ENCODE measurements around the gene ENAH. TPM values are rescaled to one million over a fixed set of nuclear protein-coding genes. Genes with fewer than 3 reads are reported as not detected.

ENAH gene
- total RNA-seq, 1 experiment from 2014 or later: 420 TPM

DNA sequence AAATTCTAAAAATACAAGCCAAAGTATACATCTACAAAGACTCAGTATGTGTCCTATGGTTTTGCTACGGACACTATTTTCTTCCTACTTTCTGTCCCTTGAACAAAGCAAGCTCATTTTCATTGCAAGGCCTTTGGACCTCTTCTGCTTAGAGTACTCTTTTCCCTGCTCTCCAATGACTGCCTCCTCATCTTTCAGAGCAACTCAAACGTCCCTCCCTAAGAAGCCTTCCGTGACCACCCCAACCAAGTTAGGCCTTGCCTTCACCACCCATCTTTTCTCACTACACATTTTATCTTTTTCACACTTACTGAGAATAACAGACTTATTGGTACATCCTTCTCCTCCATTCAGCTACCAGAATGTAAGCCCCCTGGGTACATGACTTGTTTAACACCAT is 39.9 kb downstream of the ENAH start:
- TF ChIP-seq, protein P1, sequence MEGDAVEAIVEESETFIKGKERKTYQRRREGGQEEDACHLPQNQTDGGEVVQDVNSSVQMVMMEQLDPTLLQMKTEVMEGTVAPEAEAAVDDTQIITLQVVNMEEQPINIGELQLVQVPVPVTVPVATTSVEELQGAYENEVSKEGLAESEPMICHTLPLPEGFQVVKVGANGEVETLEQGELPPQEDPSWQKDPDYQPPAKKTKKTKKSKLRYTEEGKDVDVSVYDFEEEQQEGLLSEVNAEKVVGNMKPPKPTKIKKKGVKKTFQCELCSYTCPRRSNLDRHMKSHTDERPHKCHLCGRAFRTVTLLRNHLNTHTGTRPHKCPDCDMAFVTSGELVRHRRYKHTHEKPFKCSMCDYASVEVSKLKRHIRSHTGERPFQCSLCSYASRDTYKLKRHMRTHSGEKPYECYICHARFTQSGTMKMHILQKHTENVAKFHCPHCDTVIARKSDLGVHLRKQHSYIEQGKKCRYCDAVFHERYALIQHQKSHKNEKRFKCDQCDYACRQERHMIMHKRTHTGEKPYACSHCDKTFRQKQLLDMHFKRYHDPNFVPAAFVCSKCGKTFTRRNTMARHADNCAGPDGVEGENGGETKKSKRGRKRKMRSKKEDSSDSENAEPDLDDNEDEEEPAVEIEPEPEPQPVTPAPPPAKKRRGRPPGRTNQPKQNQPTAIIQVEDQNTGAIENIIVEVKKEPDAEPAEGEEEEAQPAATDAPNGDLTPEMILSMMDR (IDR thresholded peaks at IDR 0.05; ENCODE audit: unreplicated experiment): no peak
- Mint-ChIP-seq H3K4me3 (ENCODE audit: unreplicated experiment) (no peak overlapping the region), H3K36me3 (ENCODE audit: insufficient read depth, unreplicated experiment) (peaks cover 6% of the 10 kb centered on the region), H3K4me1 (ENCODE audit: insufficient read depth, unreplicated experiment) (peaks cover 34% of the 10 kb centered on the region), H3K9me3 (ENCODE audit: unreplicated experiment) (no peaks in the 10 kb centered on the region), H3K27me3 (ENCODE audit: insufficient read depth, unreplicated experiment) (no peaks in the 10 kb centered on the region), H3K27ac (ENCODE audit: low read depth, unreplicated experiment) (peak overlapping the region; percentile 68)
- BruUV-seq (replicated peaks): no TSS peak
- DNase-seq (ENCODE audit: unreplicated experiment): no peak
- intact Hi-C loops (cut with micrococcal nuclease): no loop called here
- ChIA-PET CTCF (interaction anchor here (1.1 kb wide), 1 partner anchor 9 kb away, joined by 3 read pairs; no protein-coding TSS in a partner anchor), POLR2A (interaction anchor here (0.6 to 3.4 kb wide), 4 partner anchors 10 to 696 kb away, joined by 3 to 25 read pairs (median 4); partner anchors contain the start of genes ENAH and LIN9)

DNA sequence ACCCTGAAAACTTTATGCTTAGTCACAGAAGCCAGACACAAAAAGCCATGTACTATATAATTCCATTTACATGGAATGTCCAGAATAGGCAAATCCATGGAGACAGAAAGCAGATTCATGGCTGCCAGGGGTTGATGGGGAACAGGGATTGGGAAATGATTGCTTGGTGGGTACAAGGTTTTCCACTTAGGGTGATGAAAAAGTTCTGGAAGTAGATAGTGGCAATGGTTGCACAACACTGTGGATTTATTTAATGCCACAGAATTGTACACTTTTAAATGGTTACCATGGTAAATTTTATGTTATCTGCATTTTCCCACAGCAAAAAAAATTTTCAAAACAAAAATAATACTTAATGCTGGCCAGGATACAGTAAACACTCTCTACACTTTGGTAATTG is 40.6 kb downstream of the ENAH start:
- Mint-ChIP-seq H3K4me3 (ENCODE audit: unreplicated experiment) (no peak overlapping the region), H3K9me3 (ENCODE audit: unreplicated experiment) (no peaks in the 10 kb centered on the region), H3K4me1 (ENCODE audit: insufficient read depth, unreplicated experiment) (peaks cover 34% of the 10 kb centered on the region), H3K27ac (ENCODE audit: low read depth, unreplicated experiment) (peak overlapping the region; percentile 68), H3K27me3 (ENCODE audit: insufficient read depth, unreplicated experiment) (no peaks in the 10 kb centered on the region), H3K36me3 (ENCODE audit: insufficient read depth, unreplicated experiment) (peaks cover 12% of the 10 kb centered on the region)
- BruUV-seq (replicated peaks): no TSS peak
- TF ChIP-seq, protein P1 (IDR thresholded peaks at IDR 0.05; ENCODE audit: unreplicated experiment): no peak
- ChIA-PET POLR2A (interaction anchor here (0.6 to 4.5 kb wide), 8 partner anchors 9 to 697 kb away, joined by 3 to 25 read pairs (median 6); partner anchors contain the start of genes ENAH and LIN9), CTCF (interaction anchor here (1.1 to 2.6 kb wide), 5 partner anchors 9 to 160 kb away, joined by 3 to 7 read pairs (median 3); no protein-coding TSS in a partner anchor)
- peak; percentile 40 for DNase-seq (ENCODE audit: unreplicated experiment)
- intact Hi-C loops (cut with micrococcal nuclease): no loop called here

DNA sequence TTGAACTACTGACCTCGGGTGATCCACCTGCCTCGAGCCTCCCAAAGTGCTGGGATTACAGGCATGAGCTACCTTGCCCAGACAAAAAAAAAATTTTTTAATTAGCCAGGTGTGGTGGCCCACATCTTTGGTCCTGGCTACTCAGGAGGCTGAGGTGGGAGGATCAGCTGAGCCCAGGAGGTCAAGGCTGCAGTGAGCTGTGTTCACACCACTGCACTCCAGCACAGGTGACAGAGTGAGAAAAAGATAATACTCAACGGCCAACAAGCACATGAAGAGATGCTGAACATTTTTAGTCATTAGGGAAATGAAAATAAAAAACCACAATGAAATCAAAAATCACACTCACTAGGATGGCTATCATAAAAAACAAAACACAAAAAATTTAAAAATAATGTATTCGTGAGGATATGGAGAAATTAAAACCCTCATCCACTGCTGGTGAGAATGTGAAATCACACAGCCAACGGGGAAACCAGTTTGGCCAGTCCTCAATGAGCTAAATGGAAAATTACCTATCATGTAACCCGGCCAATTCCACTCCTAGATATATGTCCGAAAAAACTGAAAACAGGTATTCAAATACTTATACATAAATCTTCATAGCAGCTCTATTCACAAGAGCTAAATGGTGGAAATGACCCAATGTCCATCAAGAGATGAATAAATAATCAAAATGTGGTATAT is 41.2 kb downstream of the ENAH start:
- H3K36me3 Mint-ChIP-seq (ENCODE audit: insufficient read depth, unreplicated experiment): peaks cover 12% of the 10 kb centered on the region
- BruUV-seq (replicated peaks): no TSS peak
- POLR2A ChIA-PET: interaction anchor here (0.9 to 4.5 kb wide), 7 partner anchors 9 to 89 kb away, joined by 3 to 25 read pairs (median 8); partner anchors contain the start of gene ENAH
- no peak overlapping the region for H3K4me3 Mint-ChIP-seq (ENCODE audit: unreplicated experiment)
- TF ChIP-seq, protein P1 (IDR thresholded peaks at IDR 0.05; ENCODE audit: unreplicated experiment): no peak
- intact Hi-C loops (cut with micrococcal nuclease): no loop called here
- peak overlapping the region; percentile 68 for H3K27ac Mint-ChIP-seq (ENCODE audit: low read depth, unreplicated experiment)
- no peaks in the 10 kb centered on the region for H3K9me3 Mint-ChIP-seq (ENCODE audit: unreplicated experiment)
- H3K4me1 Mint-ChIP-seq (ENCODE audit: insufficient read depth, unreplicated experiment): peaks cover 38% of the 10 kb centered on the region
- no peak for DNase-seq (ENCODE audit: unreplicated experiment)
- H3K27me3 Mint-ChIP-seq (ENCODE audit: insufficient read depth, unreplicated experiment): no peaks in the 10 kb centered on the region
- CTCF ChIA-PET: interaction anchor here (0.6 to 2.6 kb wide), 9 partner anchors 8 to 173 kb away, joined by 3 to 7 read pairs (median 3); no protein-coding TSS in a partner anchor

DNA sequence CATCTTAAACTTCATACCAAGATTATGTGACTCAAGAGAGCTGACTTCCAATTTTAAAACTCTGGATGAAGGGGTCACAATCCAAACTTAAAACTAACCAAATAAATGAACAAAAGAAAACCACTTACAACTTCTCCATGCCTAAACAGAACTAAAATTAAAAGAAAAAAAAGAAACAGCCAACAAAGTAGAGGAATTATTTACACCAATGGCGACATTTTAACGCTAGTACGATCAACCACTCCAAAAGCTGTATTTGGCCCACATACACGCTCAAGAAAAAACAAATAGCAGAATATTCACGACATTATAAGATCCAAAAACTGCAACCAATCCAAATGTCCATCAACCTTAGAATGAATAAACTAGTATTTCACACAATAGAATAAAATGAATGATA is 42.4 kb downstream of the ENAH start:
- no peaks in the 10 kb centered on the region for H3K9me3 Mint-ChIP-seq (ENCODE audit: unreplicated experiment)
- TF ChIP-seq, protein P1 (IDR thresholded peaks at IDR 0.05; ENCODE audit: unreplicated experiment): no peak
- H3K27me3 Mint-ChIP-seq (ENCODE audit: insufficient read depth, unreplicated experiment): no peaks in the 10 kb centered on the region
- peaks cover 41% of the 10 kb centered on the region for H3K4me1 Mint-ChIP-seq (ENCODE audit: insufficient read depth, unreplicated experiment)
- no TSS peak for BruUV-seq (replicated peaks)
- no peak overlapping the region for H3K27ac Mint-ChIP-seq (ENCODE audit: low read depth, unreplicated experiment)
- POLR2A ChIA-PET: interaction anchor here (0.6 to 9.7 kb wide), 11 partner anchors 11 to 168 kb away, joined by 3 to 131 read pairs (median 6); partner anchors contain the start of genes ENAH and SRP9
- intact Hi-C loops (cut with micrococcal nuclease): no loop called here
- CTCF ChIA-PET: interaction anchor here (0.7 to 2.6 kb wide), 5 partner anchors 9 to 31 kb away, joined by 3 to 7 read pairs (median 4); no protein-coding TSS in a partner anchor
- no peak overlapping the region for H3K4me3 Mint-ChIP-seq (ENCODE audit: unreplicated experiment)
- H3K36me3 Mint-ChIP-seq (ENCODE audit: insufficient read depth, unreplicated experiment): peaks cover 12% of the 10 kb centered on the region
- DNase-seq (ENCODE audit: unreplicated experiment): no peak

All from MCF 10A (cell line).